Thoracic aorta (tissue), 2 donors: ENCODE data around the gene C12orf54. TPM values are rescaled to one million over a fixed set of nuclear protein-coding genes. Genes with fewer than 3 reads are reported as not detected.

Experiments
- total RNA-seq, 2 donors: library from RNA; depleted of rRNA; stranded (reverse); fragments of >200 nt; gene quantifications; one replicate each; pipeline versions ENCODE4 v1.1.0 to v1.2.3, GENCODE V29; 2016

The C12orf54 gene
- total RNA-seq, 2 donors from 2014 or later: not detected

Other genes starting within 250 kb of the C12orf54 start
- 10 to 100 TPM; 24.6 to 30.8 TPM for gene ZNF641, start 131.6 kb upstream of the C12orf54 start, total RNA-seq
- under 1 TPM in 1 of 2 donors, not detected in 1; 0.78 TPM for gene ANP32D, start 9.9 kb upstream of the C12orf54 start, total RNA-seq
- not detected for gene OR8S1, start 43.1 kb downstream of the C12orf54 start, total RNA-seq
- not detected for gene LALBA, start 87.5 kb downstream of the C12orf54 start, total RNA-seq
- gene KANSL2, start 199.7 kb downstream of the C12orf54 start, total RNA-seq: 10 to 100 TPM; 31.3 to 36.0 TPM
- 10 to 100 TPM; 20.3 to 53.7 TPM for gene CCNT1, start 234.2 kb downstream of the C12orf54 start, total RNA-seq